Coronary artery (tissue), 2 donors: ENCODE measurements around the gene SLC6A4.

Experiments used
- DNase-seq: peaks from one replicate; pipeline ENCODE4 v3.0.0-alpha.2; 2017; ENCODE audit warnings: low spot score
- H3K27ac ChIP-seq, 2 donors: fragments of 200-600 bp; sonication (generic); one replicate each; pipeline ENCODE4 v1.5.1; 2016 to 2019
- H3K4me3 ChIP-seq: fragments of 200-600 bp; sonication (generic); 2 replicates; pipeline ENCODE4 v1.5.1; 2016; ENCODE audit warnings: mild to moderate bottlenecking, moderate library complexity
- CTCF ChIP-seq: fragments of 200-600 bp; sonication (generic); IDR thresholded peaks from one replicate; pipeline ENCODE4 v1.5.1; 2019; ENCODE audit warnings: antibody characterized with exemption

Gene SLC6A4

DNA sequence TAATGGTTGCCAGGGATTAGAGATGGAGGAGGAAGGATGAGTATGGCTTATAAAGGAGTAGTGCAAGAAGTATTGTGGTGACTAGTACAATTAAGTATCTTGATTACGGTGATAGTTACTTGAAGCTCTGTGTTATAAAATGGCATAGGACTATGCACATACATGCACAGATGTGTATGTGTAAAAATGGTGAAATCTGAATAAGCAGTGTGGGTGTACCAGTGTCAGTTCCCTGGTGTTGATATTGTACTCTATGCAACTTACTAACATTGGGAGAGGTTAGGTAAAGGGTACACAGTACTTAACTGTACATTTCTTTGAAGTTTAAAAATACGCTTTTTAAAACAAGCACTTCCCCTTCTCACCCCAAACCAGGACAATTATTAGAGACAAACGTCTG, 70.3 kb downstream of the SLC6A4 start:
- H3K4me3 ChIP-seq = no peak overlapping the region
- H3K27ac ChIP-seq = no peak overlapping the region
- TF ChIP-seq CTCF = no peak
- no peak for DNase-seq

DNA sequence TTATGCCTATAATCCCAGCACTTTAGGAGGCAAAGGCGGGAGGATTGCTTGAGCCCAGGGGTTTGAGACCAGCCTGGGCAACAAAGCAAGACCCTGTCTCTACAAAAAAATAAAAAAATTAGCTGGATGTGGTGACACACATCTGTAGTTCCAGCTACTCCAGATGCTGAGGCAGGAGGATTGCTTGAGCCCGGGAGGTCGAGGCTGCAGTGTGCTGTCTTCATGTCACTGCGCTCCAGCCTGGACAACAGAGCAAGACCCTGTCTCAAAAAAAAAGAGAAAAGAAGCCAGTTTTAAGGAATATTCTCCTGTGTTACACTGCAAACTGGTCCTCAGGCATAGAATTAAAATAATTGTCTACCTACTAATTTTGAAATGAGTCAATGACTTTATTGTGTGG, 71.0 kb downstream of the SLC6A4 start:
- no peak for DNase-seq
- TF ChIP-seq CTCF = no peak
- H3K27ac ChIP-seq = no peak overlapping the region
- no peak overlapping the region for H3K4me3 ChIP-seq

- no peak overlapping the region for H3K4me3 ChIP-seq
- H3K27ac ChIP-seq = no peak overlapping the region
- no peak for DNase-seq
- no peak for TF ChIP-seq CTCF
These were observed 73.9 kb downstream of the SLC6A4 start for GRCh38 chr17:30161601-30162000.

GRCh38 chr17:30160419-30161172, 74.9 kb downstream of the SLC6A4 start:
- H3K27ac ChIP-seq = no peak overlapping the region
- DNase-seq = no peak
- no peak for TF ChIP-seq CTCF
- no peak overlapping the region for H3K4me3 ChIP-seq

GRCh38 chr17:30158896-30159625, 76.4 kb downstream of the SLC6A4 start:
- Histone ChIP-seq H3K4me3 (no peak overlapping the region), H3K27ac (no peak overlapping the region)
- TF ChIP-seq CTCF = no peak
- no peak for DNase-seq

DNA sequence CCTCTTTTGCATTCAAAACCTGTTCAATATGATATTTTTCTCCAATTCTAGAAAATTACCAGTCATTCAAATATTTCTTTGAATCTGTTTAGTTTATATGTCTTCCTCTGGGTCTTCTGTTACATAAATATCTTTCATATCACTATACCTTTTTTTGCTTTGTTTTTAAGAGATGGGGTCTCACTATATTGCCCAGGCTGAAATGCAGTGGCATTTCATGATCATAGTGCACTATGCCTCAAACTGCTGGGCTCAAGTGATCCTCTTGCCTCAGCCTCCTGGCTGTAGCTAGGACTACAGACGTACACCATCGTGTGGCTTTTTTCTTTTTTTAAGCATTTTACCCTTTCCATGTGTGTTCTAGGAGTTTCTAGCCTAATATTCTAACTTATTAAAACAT, 80.1 kb downstream of the SLC6A4 start:
- no peak for TF ChIP-seq CTCF
- no peak overlapping the region for H3K4me3 ChIP-seq
- no peak overlapping the region for H3K27ac ChIP-seq
- no peak for DNase-seq

DNA sequence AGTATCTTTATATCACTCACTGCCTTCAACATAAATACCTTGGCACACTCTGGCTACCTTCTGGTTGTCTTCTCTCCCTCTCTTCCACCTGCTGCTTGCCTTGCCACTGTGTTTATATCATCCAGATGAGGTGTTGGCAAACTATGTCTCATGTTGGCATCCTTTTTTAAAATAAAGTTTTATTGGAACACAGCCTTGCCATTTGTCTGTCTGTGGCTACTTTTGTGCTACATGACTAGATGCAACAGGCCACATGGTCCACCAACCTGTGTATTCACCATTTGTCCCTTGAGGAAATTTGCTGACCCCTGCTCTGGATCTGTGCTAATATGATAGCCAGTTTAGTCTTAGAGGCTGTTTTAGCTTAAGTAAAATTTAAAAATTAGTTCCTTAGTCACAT, 82.0 kb downstream of the SLC6A4 start:
- TF ChIP-seq CTCF = no peak
- Histone ChIP-seq H3K4me3 (no peak overlapping the region), H3K27ac (no peak overlapping the region)
- DNase-seq = no peak
